ENCODE data around the gene PTPDC1.

- TF ChIP-seq CTCF (conservative IDR thresholded peaks at IDR 0.05; ENCODE audit: low read length) (no peak), EZH2phosphoT487 (IDR thresholded peaks at IDR 0.05; ENCODE audit: borderline replicate concordance, low read depth, low read length) (no peak)
Measured at GRCh38 chr9:94078086-94078485, 6.2 kb upstream of the PTPDC1 start.

Measured in OCI-LY7 (cell line).